ENCODE data around the gene RTL10. TPM values are rescaled to one million over a fixed set of nuclear protein-coding genes. Genes with fewer than 3 reads are reported as not detected.

RTL10 gene
- total RNA-seq, 1 experiment from 2014 or later: 24.4 TPM

- Histone ChIP-seq H3K56ac (ENCODE audit: insufficient read length, low read depth, low read length) (no peak overlapping the region), H3K27me3 (ENCODE audit: insufficient read depth, low read length) (no peaks in the 10 kb centered on the region), H3K18ac (ENCODE audit: insufficient read length, low read depth, low read length) (no peak overlapping the region), H4K8ac (replicated peaks; ENCODE audit: insufficient read length, low read depth, low read length) (no peak overlapping the region), H4K20me1 (ENCODE audit: control insufficient read depth, insufficient read depth, insufficient read length) (no peaks in the 10 kb centered on the region), H3K4me1 (ENCODE audit: insufficient read depth, low read length) (no peaks in the 10 kb centered on the region; the same call in 1 of the 2 replicates), H3K23ac (ENCODE audit: insufficient read length, low read depth, low read length) (no peak overlapping the region), H3K4me2 (ENCODE audit: insufficient read depth, insufficient read length, low read length) (no peak overlapping the region), H3K79me2 (ENCODE audit: insufficient read depth, low read length) (peaks cover 13% of the 10 kb centered on the region; the same call in 1 of the 2 replicates), H2AK5ac (ENCODE audit: insufficient read length, low read length) (no peak overlapping the region), H2BK20ac (ENCODE audit: low read depth, low read length, poor library complexity, severe bottlenecking) (no peak overlapping the region), H3K9me3 (ENCODE audit: control insufficient read depth, low read depth, low read length) (no peaks in the 10 kb centered on the region), H4K5ac (ENCODE audit: insufficient read length, low read depth, low read length) (no peak overlapping the region), H3K23me2 (ENCODE audit: insufficient read length, low read depth, low read length, poor library complexity, severe bottlenecking) (peaks cover 17% of the 10 kb centered on the region), H2BK12ac (ENCODE audit: insufficient read length, low read depth, low read length) (no peak overlapping the region), H3K4ac (ENCODE audit: low read depth, low read length) (no peak overlapping the region), H2BK15ac (ENCODE audit: low read depth, low read length) (no peak overlapping the region), H3K79me1 (ENCODE audit: insufficient read depth, low read depth, low read length, poor library complexity, severe bottlenecking) (peaks cover 10% of the 10 kb centered on the region), H2BK120ac (ENCODE audit: low read depth, low read length, poor library complexity, severe bottlenecking) (no peak overlapping the region), H3K14ac (ENCODE audit: insufficient read depth, low read length) (no peak overlapping the region), H4K91ac (ENCODE audit: insufficient read length, low read depth, low read length) (no peak overlapping the region), H3T11ph (ENCODE audit: low read length) (no peak overlapping the region), H3K27ac (ENCODE audit: insufficient read length, low read depth, low read length) (no peak overlapping the region), H2BK5ac (ENCODE audit: insufficient read length, low read length) (no peak overlapping the region), H2AFZ (ENCODE audit: low read length) (no peak overlapping the region), H3K9ac (ENCODE audit: extremely low read depth, insufficient read length, low read length) (no peak overlapping the region)
- peak overlapping the region in 1 of 3 experiments; percentile 86; a peak in 2 of 7 replicates for H3K27ac Mint-ChIP-seq
- H3K9me3 Mint-ChIP-seq: no peaks in the 10 kb centered on the region; a peak in 1 of 5 replicates
- no peaks in the 10 kb centered on the region; the same call in 1 of the 2 replicates for H3K27me3 Mint-ChIP-seq (ENCODE audit: low read depth)
- peaks cover 39 to 58% (median 49%) of the 10 kb centered on the region in 3 experiments; a peak in 6 of 7 replicates for H3K36me3 Mint-ChIP-seq (ENCODE audit: insufficient read depth in 1 of 3, low read depth in 3 of 3)
- peak overlapping the region in 1 of 2 experiments; percentile 90; a peak in 3 of 5 replicates for H3K4me3 Mint-ChIP-seq
- DNase-seq: no peak
- H3K4me1 Mint-ChIP-seq: peaks cover 31 to 35% of the 10 kb centered on the region in 2 experiments
- TF ChIP-seq CTCF (conservative IDR thresholded peaks at IDR 0.05): no peak
- WGBS (ENCODE audit: extremely low coverage, insufficient read length, low lambda C conversion rate): no CpG with 5 or more reads among the region's 12 CpGs
Observed at GRCh38 chr22:19852177-19852781, 2.4 kb downstream of the RTL10 start.

Data from H9 (cell line).